Measurements from ENCODE around the gene COL11A1. TPM values are rescaled to one million over a fixed set of nuclear protein-coding genes. Genes with fewer than 3 reads are reported as not detected.

COL11A1 gene
- polyA plus RNA-seq, 2 of the 4 experiments (the other 2 are of a cell fraction) = 6.8 to 13.6 TPM

- no peaks in the 10 kb centered on the region for H3K9me3 ChIP-seq
- no peaks in the 10 kb centered on the region for H3K4me1 ChIP-seq
- WGBS (ENCODE audit: missing lambda C conversion rate) = 71% methylated on average over 2 of the region's 2 CpGs
- POLR2A ChIA-PET = no interaction called here
- no peak for DNase-seq (ENCODE audit: low read depth in 1 of 2, low spot score in 1 of 2)
- H3K27ac ChIP-seq = no peak overlapping the region
- CTCF ChIA-PET = interaction anchor here (0.7 kb wide), 1 partner anchor 17 kb away, joined by 3 read pairs; no protein-coding TSS in a partner anchor
- TF ChIP-seq RNF2 (IDR thresholded peaks at IDR 0.05; ENCODE audit: borderline replicate concordance, low read depth) (no peak), KDM5A (IDR thresholded peaks at IDR 0.05) (no peak), RAD21 (conservative IDR thresholded peaks at IDR 0.05 in 1 of 2, IDR thresholded peaks at IDR 0.05 in 1 of 2) (no peak)
- no peak for FAIRE-seq
- H3K4me2 ChIP-seq = no peak overlapping the region
- no peak for ATAC-seq
- H3K4me3 ChIP-seq = no peak overlapping the region
Observed at GRCh38 chr1:103122983-103123720, 14.8 kb upstream of the COL11A1 start.

DNA sequence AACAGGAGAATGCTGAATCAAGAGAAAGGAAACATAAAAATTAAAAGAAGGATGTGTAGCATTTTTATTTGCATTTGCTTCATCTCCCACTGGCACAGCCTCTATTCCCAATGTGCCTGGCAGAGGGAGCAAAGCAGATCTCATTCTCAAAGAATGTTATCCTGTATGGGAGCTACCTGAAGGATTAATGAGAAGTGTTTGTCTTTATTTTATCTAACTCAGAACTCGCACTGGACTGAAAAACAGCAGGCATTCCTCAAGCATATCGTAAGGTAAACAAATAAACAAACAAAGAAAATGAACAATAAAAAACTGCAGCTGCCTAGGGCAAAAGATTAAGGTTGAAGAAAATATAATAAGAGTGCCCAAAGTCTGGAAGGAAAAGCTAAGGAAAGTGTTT, 12.7 kb upstream of the COL11A1 start:
- ATAC-seq = no peak
- ChIA-PET POLR2A (no interaction called here), CTCF (no interaction called here)
- no peak overlapping the region for H3K4me2 ChIP-seq
- no peak overlapping the region for H3K27ac ChIP-seq
- TF ChIP-seq MAFK (IDR thresholded peaks at IDR 0.05; ENCODE audit: partially characterized antibody) (no peak), ELK1 (IDR thresholded peaks at IDR 0.05; ENCODE audit: low read depth, low read length) (no peak), FOSL2 (IDR thresholded peaks at IDR 0.05) (no peak), FOSL2 (CRISPR knock-in tag; IDR thresholded peaks at IDR 0.05) (no peak), BHLHE40 (IDR thresholded peaks at IDR 0.05; ENCODE audit: low read depth, low read length) (no peak), NR3C1 (IDR thresholded peaks at IDR 0.05) (no peak), CBX8 (IDR thresholded peaks at IDR 0.05) (no peak), FOSB (CRISPR knock-in tag; IDR thresholded peaks at IDR 0.05) (no peak), ZC3H11A (IDR thresholded peaks at IDR 0.05) (no peak)
- TF ChIP-seq, protein P1, sequence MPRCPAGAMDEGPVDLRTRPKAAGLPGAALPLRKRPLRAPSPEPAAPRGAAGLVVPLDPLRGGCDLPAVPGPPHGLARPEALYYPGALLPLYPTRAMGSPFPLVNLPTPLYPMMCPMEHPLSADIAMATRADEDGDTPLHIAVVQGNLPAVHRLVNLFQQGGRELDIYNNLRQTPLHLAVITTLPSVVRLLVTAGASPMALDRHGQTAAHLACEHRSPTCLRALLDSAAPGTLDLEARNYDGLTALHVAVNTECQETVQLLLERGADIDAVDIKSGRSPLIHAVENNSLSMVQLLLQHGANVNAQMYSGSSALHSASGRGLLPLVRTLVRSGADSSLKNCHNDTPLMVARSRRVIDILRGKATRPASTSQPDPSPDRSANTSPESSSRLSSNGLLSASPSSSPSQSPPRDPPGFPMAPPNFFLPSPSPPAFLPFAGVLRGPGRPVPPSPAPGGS (IDR thresholded peaks at IDR 0.05) = no peak
- no peaks in the 10 kb centered on the region for H3K4me1 ChIP-seq
- no peaks in the 10 kb centered on the region for H3K9me3 ChIP-seq
- no peak for DNase-seq (ENCODE audit: low read depth in 1 of 2, low spot score in 1 of 2)
- H3K4me3 ChIP-seq = no peak overlapping the region
- 34% methylated on average over 2 of the region's 2 CpGs for WGBS (ENCODE audit: missing lambda C conversion rate)
- no peak for FAIRE-seq

DNA sequence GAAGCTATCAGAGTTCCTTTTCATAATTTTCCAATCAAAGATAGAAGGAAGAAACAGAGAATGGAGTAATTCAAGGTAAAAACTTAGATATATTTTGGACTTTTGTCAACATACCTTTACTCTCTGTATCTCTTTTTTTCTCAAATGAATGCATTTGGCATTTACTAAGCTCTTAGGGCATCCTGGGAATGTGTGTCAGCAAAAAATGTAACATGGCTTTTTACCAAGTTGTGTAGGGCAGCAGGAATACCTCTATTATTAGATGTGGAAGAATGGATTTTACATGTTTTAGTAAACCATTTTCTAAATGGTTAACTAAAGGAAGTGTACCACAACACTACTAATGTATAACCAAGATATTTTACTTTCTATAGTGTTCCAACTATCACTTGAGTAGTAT, 4.2 kb upstream of the COL11A1 start:
- TF ChIP-seq FOXS1 (CRISPR knock-in tag; IDR thresholded peaks at IDR 0.05) (no peak), FOSL2 (IDR thresholded peaks at IDR 0.05) (no peak), FOSL2 (CRISPR knock-in tag; IDR thresholded peaks at IDR 0.05) (no peak), ELK1 (IDR thresholded peaks at IDR 0.05; ENCODE audit: low read depth, low read length) (no peak), FOSB (CRISPR knock-in tag; IDR thresholded peaks at IDR 0.05) (no peak), NR3C1 (IDR thresholded peaks at IDR 0.05) (no peak), SREBF2 (IDR thresholded peaks at IDR 0.05) (no peak), POLR2AphosphoS2 (conservative IDR thresholded peaks at IDR 0.05; ENCODE audit: low read length) (no peak), MAZ (IDR thresholded peaks at IDR 0.05; ENCODE audit: borderline replicate concordance, low read depth, low read length) (no peak), E2F6 (IDR thresholded peaks at IDR 0.05; ENCODE audit: borderline replicate concordance, low read depth) (no peak), USF2 (IDR thresholded peaks at IDR 0.05) (no peak), HOXA7 (CRISPR knock-in tag; IDR thresholded peaks at IDR 0.05) (no peak), ZSCAN20 (CRISPR knock-in tag; IDR thresholded peaks at IDR 0.05) (no peak)
- TF ChIP-seq, protein P2, sequence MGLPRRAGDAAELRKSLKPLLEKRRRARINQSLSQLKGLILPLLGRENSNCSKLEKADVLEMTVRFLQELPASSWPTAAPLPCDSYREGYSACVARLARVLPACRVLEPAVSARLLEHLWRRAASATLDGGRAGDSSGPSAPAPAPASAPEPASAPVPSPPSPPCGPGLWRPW (IDR thresholded peaks at IDR 0.05) = no peak
- TF ChIP-seq, protein P3, sequence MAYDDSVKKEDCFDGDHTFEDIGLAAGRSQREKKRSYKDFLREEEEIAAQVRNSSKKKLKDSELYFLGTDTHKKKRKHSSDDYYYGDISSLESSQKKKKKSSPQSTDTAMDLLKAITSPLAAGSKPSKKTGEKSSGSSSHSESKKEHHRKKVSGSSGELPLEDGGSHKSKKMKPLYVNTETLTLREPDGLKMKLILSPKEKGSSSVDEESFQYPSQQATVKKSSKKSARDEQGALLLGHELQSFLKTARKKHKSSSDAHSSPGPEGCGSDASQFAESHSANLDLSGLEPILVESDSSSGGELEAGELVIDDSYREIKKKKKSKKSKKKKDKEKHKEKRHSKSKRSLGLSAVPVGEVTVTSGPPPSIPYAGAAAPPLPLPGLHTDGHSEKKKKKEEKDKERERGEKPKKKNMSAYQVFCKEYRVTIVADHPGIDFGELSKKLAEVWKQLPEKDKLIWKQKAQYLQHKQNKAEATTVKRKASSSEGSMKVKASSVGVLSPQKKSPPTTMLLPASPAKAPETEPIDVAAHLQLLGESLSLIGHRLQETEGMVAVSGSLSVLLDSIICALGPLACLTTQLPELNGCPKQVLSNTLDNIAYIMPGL (CRISPR knock-in tag; IDR thresholded peaks at IDR 0.05; ENCODE audit: borderline replicate concordance) = no peak
- TF ChIP-seq, protein P4, sequence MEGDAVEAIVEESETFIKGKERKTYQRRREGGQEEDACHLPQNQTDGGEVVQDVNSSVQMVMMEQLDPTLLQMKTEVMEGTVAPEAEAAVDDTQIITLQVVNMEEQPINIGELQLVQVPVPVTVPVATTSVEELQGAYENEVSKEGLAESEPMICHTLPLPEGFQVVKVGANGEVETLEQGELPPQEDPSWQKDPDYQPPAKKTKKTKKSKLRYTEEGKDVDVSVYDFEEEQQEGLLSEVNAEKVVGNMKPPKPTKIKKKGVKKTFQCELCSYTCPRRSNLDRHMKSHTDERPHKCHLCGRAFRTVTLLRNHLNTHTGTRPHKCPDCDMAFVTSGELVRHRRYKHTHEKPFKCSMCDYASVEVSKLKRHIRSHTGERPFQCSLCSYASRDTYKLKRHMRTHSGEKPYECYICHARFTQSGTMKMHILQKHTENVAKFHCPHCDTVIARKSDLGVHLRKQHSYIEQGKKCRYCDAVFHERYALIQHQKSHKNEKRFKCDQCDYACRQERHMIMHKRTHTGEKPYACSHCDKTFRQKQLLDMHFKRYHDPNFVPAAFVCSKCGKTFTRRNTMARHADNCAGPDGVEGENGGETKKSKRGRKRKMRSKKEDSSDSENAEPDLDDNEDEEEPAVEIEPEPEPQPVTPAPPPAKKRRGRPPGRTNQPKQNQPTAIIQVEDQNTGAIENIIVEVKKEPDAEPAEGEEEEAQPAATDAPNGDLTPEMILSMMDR (IDR thresholded peaks at IDR 0.05) = no peak
- no peak overlapping the region for H3K27ac ChIP-seq
- no peak for DNase-seq (ENCODE audit: low read depth in 1 of 2, low spot score in 1 of 2)
- no peaks in the 10 kb centered on the region for H3K9me3 ChIP-seq
- FAIRE-seq = no peak
- H3K4me1 ChIP-seq = peaks cover 4% of the 10 kb centered on the region; the same call in 1 of the 3 replicates
- H3K4me2 ChIP-seq = no peak overlapping the region
- ChIA-PET POLR2A (no interaction called here), CTCF (no interaction called here)
- no peak overlapping the region for H3K4me3 ChIP-seq
- no peak for ATAC-seq
